Thyroid gland (tissue), 4 donors: Measurements from ENCODE around the gene PABPN1. TPM values are rescaled to one million over a fixed set of nuclear protein-coding genes. Genes with fewer than 3 reads are reported as not detected.
A peak's percentile ranks its signal among the peaks of the same experiment; 100 is the strongest.

Experiments
- DNase-seq, 2 donors: peaks; one replicate each; pipeline ENCODE4 v3.0.0-alpha.2; 2019
- H3K27ac ChIP-seq, 3 donors: fragments of 200-600 bp; sonication (generic); 1 replicate in 2 of 3; 2 replicates in 1 of 3; pipeline ENCODE4 v1.5.1; 2016 to 2019; ENCODE audit warnings: mild to moderate bottlenecking in 1 of 3, moderate library complexity in 1 of 3
- H3K27me3 ChIP-seq: fragments of 200-600 bp; sonication (generic); one replicate; pipeline ENCODE4 v1.5.1; 2019
- H3K36me3 ChIP-seq, 2 donors: fragments of 200-600 bp; sonication (generic); one replicate each; pipeline ENCODE4 v1.5.1; 2016 to 2019
- H3K4me1 ChIP-seq, 2 donors: fragments of 200-600 bp; sonication (generic); one replicate each; pipeline ENCODE4 v1.5.1; 2017 to 2019
- H3K4me3 ChIP-seq, 3 donors: fragments of 200-600 bp; sonication (generic); replicated peaks in 1 of 3; 1 replicate in 2 of 3; 2 replicates in 1 of 3; pipeline ENCODE4 v1.5.1; 2016; ENCODE audit warnings: mild to moderate bottlenecking in 1 of 3
- H3K9me3 ChIP-seq: fragments of 200-600 bp; sonication (generic); one replicate; pipeline ENCODE4 v1.5.1; 2017
- POLR2A ChIP-seq, 2 donors: fragments of 450-650 bp; IDR thresholded peaks; one replicate each; pipeline ENCODE4 v1.6.1; 2017; ENCODE audit warnings: antibody characterized with exemption in 2 of 2, mild to moderate bottlenecking in 2 of 2, moderate library complexity in 1 of 2
- WGBS, 2 donors: methylation state at CpG; one replicate each; pipeline ENCODE4 v1.1.5; 2017; 5-methylcytosine and 5-hydroxymethylcytosine counted together
- intact Hi-C: fragments of 100-400 bp; cut with DNase I; formaldehyde crosslinking; loops from one replicate; pipeline ENCODE4 v1.15.1; 2023
- total RNA-seq, 4 donors: library from RNA; depleted of rRNA; stranded (reverse); fragments of >200 nt; gene quantifications; one replicate each; pipeline ENCODE4 v1.2.3, GENCODE V29; 2016
- TF ChIP-seq, protein P1 (sequence below), 6 experiments: fragments of 200-600 bp in 3 of 6; fragments of 450-650 bp in 3 of 6; sonication (generic) in 3 of 6; IDR thresholded peaks; one replicate each; pipeline ENCODE4 v1.5.1; 2016 to 2019; ENCODE audit warnings: antibody characterized with exemption in 6 of 6, mild to moderate bottlenecking in 2 of 6, inconsistent platforms in 1 of 6, moderate library complexity in 1 of 6

The PABPN1 gene
- total RNA-seq, 4 donors from 2014 or later = 37.9 to 74.6 (median 60.5) TPM

DNA sequence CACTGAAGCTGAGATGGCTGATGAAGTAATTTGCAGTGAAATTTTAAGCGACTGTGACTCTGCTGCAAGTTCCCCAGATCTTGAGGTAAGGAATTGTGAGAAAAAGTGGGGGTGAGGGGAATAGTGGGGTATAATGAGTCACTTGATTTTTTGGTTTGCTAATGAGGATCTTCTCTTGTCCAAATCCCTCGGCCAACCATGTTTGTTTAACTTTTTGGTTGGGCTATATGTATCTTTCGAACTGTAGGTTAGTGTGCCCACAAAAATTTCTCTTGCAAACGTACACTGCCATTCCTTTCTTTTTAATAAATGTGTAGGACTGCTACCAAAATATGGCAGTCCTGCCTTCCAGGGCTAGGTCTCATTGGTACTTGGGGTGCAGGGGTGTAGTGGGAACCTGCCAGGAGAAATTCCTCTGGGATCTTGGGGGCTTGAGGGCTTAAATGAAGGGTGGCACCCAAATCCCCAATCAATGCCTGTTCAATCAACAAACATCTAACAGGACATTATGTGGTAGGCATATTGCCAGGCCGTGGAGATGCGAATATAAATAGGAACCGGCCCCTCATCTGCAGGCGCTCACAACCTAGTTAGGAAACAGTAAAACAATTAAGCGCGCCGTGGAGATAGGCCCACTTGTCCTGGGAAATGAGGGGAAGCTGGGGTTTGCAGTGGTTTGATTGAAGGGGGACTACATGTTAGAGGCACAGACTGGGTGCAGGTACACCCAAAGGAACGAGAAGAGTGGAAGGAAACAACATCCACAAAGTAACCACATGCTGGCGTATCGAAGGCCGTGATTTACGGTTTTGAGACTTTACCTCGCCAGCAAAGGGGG is 1.3 kb upstream of the PABPN1 start:
- peak overlapping the region; percentile 92 to 98 (median 94) for H3K27ac ChIP-seq
- 91 to 92% methylated on average over 17 of the region's 17 CpGs for WGBS, 2 donors
- no peaks in the 10 kb centered on the region for H3K9me3 ChIP-seq
- no peak for TF ChIP-seq POLR2A (IDR thresholded peaks at IDR 0.05)
- TF ChIP-seq, protein P1, sequence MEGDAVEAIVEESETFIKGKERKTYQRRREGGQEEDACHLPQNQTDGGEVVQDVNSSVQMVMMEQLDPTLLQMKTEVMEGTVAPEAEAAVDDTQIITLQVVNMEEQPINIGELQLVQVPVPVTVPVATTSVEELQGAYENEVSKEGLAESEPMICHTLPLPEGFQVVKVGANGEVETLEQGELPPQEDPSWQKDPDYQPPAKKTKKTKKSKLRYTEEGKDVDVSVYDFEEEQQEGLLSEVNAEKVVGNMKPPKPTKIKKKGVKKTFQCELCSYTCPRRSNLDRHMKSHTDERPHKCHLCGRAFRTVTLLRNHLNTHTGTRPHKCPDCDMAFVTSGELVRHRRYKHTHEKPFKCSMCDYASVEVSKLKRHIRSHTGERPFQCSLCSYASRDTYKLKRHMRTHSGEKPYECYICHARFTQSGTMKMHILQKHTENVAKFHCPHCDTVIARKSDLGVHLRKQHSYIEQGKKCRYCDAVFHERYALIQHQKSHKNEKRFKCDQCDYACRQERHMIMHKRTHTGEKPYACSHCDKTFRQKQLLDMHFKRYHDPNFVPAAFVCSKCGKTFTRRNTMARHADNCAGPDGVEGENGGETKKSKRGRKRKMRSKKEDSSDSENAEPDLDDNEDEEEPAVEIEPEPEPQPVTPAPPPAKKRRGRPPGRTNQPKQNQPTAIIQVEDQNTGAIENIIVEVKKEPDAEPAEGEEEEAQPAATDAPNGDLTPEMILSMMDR (IDR thresholded peaks at IDR 0.05) = no peak
- DNase-seq = peak in 1 of 2 donors; percentile 23
- H3K4me3 ChIP-seq = no peak overlapping the region
- intact Hi-C loops = loop anchor here (10.0 kb wide), 1 partner anchor 145 kb away; the partner anchor contains the start of gene NGDN
- H3K36me3 ChIP-seq = peaks cover 18 to 19% of the 10 kb centered on the region in 2 donors
- no peaks in the 10 kb centered on the region for H3K27me3 ChIP-seq
- H3K4me1 ChIP-seq = peaks cover 18 to 20% of the 10 kb centered on the region in 2 donors

DNA sequence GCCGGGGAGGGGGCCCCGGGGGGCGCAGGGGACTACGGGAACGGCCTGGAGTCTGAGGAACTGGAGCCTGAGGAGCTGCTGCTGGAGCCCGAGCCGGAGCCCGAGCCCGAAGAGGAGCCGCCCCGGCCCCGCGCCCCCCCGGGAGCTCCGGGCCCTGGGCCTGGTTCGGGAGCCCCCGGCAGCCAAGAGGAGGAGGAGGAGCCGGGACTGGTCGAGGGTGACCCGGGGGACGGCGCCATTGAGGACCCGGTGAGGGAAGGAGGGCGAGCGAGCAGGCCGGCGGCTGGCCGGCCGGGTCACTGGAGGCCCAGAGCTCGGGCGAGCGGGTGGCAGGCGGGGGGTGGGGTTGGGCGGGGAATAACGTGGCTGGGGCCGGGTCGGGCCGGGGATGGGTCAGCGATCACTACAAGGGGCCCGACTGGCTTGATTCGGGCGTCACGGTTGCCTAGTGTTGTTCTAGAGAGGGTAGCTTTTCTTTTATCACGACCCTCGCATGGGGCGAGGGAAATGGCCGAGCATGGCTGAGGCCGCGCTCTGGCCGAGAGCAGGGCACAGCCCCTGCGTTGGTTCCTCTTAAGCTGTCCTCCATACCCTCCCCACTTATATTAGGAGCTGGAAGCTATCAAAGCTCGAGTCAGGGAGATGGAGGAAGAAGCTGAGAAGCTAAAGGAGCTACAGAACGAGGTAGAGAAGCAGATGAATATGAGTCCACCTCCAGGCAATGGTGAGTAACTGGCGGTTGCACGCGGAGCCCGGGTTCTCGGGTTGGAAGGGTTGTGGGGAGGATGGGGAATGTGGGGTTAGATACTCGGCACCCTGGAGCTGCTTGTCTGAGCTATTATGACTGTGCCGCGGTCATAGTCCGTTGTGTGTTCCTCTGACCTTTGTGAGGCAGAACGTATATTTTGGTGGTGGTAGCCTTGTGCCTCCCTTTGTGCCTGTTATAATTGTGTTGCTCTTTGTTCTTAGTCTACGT is 603 bp downstream of the PABPN1 start:
- DNase-seq = peak in 1 of 2 donors; percentile 34
- Histone ChIP-seq H3K4me3 (peak overlapping the region; percentile 85 to 95 (median 89)), H3K36me3 (peaks cover 25 to 26% of the 10 kb centered on the region in 2 donors), H3K27ac (peak overlapping the region; percentile 93 to 97 (median 94)), H3K9me3 (no peaks in the 10 kb centered on the region), H3K27me3 (no peaks in the 10 kb centered on the region), H3K4me1 (peaks cover 18 to 20% of the 10 kb centered on the region in 2 donors)
- intact Hi-C loops = loop anchor here (10.0 kb wide), 1 partner anchor 143 kb away; the partner anchor contains the start of gene NGDN
- no peak for TF ChIP-seq POLR2A (IDR thresholded peaks at IDR 0.05)
- TF ChIP-seq, protein P1 (IDR thresholded peaks at IDR 0.05) = no peak
- WGBS, 2 donors = 0 to 1% methylated on average over 29 to 36 of the region's 64 CpGs

DNA sequence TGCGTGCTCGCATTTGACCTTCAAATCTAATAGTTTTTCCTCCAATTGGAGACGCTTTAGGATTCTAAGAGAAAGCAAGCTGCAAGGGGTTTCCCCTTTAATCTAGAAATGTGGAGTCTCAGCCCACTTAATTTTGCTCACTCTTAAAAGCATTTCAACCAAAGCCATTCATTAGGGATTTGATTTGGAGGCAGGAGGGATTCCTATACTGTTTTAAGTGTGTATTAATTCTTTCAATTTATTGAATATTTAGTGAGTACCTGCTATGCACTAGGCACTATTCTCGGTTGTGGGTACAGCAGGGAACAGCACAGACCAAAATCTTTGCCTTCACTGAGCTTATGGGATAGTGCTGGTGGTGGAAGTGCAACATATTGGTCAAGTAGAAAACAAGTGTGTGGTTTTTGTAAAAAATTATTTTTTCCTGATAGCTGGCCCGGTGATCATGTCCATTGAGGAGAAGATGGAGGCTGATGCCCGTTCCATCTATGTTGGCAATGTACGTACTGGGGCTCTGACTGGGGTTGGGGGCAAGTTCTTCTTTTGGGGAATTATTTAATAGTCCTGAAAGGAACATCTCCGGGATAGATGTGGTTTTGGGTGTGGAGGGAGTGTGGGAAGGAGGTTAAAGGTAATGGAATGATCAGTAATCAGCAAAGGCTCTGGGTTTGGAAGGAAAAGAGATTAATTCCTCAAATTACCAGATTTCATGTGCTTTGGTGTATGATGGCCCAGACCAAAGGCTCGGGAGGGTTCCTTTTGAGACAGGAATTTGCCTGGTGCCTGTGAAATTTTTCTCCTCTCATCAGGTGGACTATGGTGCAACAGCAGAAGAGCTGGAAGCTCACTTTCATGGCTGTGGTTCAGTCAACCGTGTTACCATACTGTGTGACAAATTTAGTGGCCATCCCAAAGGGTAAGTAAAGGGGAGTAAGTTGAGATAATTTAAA is 1.6 kb downstream of the PABPN1 start:
- Histone ChIP-seq H3K27me3 (no peaks in the 10 kb centered on the region), H3K36me3 (peaks cover 25 to 26% of the 10 kb centered on the region in 2 donors), H3K9me3 (no peaks in the 10 kb centered on the region), H3K4me1 (peaks cover 18 to 22% of the 10 kb centered on the region in 2 donors), H3K4me3 (peak overlapping the region in 2 of 3 donors; percentile 89 to 95), H3K27ac (peak overlapping the region in 1 of 3 donors; percentile 93)
- DNase-seq = no peak
- TF ChIP-seq, protein P1 (IDR thresholded peaks at IDR 0.05) = no peak
- no peak for TF ChIP-seq POLR2A (IDR thresholded peaks at IDR 0.05)
- intact Hi-C loops = loop anchor here (10.0 kb wide), 1 partner anchor 142 kb away; the partner anchor contains the start of gene NGDN
- 51% methylated on average over 10 of the region's 10 CpGs for WGBS, 2 donors

DNA sequence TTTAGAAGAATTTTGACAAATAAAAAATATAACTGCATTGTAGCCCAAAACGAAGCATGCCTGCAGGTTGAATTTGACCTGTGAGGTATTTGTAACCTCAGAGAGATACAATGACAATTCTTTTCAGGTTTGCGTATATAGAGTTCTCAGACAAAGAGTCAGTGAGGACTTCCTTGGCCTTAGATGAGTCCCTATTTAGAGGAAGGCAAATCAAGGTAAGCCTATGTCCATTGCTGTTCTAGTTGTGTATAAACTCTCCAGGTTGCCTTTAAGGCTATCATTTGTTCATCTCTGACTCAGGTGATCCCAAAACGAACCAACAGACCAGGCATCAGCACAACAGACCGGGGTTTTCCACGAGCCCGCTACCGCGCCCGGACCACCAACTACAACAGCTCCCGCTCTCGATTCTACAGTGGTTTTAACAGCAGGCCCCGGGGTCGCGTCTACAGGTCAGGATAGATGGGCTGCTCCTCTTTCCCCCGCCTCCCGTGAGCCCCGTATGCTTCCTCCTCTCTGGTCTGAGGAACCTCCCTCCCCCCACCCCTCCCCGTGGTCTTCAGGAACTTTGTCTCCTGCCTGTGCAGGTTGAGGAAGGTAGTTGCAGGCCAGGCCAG is 2.7 kb downstream of the PABPN1 start:
- H3K36me3 ChIP-seq = peaks cover 25 to 26% of the 10 kb centered on the region in 2 donors
- WGBS, 2 donors = 88 to 89% methylated on average over 17 to 18 of the region's 18 CpGs
- H3K4me1 ChIP-seq = peaks cover 18 to 24% of the 10 kb centered on the region in 2 donors
- no peak for DNase-seq
- intact Hi-C loops = loop anchor here (10.0 kb wide), 1 partner anchor 141 kb away; the partner anchor contains the start of gene NGDN
- H3K4me3 ChIP-seq = no peak overlapping the region
- H3K9me3 ChIP-seq = no peaks in the 10 kb centered on the region
- TF ChIP-seq POLR2A (IDR thresholded peaks at IDR 0.05) = no peak
- TF ChIP-seq, protein P1 (IDR thresholded peaks at IDR 0.05) = no peak
- H3K27me3 ChIP-seq = no peaks in the 10 kb centered on the region
- H3K27ac ChIP-seq = no peak overlapping the region
